HG03135 (cell line): ENCODE measurements around the gene ELL.

Source experiments
- ATAC-seq: cut with Tn5 transposase; IDR thresholded peaks from one replicate; pipeline ENCODE4 v1.9.1; 2021; ENCODE audit warnings: mild to moderate bottlenecking, moderate library complexity; ENCODE audit not compliant: unreplicated experiment

The ELL gene

DNA sequence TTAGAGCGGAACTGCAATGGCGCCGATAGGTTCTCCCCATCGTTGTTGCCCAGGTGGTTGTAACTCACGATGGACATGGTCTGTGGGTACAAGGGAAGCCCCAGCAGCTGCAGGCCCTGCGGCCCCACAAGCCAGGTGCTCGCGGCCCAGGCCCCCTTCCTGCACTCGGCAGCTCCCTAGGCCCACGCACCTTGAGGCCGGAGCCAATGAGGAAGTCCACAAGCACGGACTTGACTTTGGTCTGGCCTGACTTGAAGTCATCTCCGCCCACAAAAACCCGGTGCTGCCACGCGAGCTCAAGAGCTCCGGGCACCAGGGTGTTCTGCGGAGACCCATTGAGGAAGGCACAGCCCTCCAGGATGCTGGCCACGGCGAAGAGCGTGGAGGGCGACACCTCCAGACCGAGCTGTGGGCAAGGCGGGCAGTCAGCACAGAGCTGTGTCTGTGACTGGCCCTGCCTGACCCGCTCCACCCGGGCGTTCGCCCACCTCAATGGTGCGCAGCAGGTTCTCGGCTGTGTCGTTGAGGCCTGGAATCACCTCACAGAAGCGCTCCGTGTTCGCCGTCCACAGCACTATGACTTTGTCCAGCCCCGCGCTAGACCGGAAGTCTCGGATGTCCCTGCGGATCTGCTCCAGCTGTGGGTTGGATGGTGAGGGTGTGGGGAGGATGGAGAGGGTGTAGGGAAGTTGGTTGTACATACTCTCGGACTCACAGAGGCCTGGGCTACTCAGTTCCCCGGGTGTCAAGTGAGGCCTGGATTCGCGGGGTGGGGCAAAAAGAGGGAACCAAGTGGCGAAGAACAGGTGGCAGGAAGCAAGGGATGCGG, 85.8 kb downstream of the ELL start:
- no peak for ATAC-seq

DNA sequence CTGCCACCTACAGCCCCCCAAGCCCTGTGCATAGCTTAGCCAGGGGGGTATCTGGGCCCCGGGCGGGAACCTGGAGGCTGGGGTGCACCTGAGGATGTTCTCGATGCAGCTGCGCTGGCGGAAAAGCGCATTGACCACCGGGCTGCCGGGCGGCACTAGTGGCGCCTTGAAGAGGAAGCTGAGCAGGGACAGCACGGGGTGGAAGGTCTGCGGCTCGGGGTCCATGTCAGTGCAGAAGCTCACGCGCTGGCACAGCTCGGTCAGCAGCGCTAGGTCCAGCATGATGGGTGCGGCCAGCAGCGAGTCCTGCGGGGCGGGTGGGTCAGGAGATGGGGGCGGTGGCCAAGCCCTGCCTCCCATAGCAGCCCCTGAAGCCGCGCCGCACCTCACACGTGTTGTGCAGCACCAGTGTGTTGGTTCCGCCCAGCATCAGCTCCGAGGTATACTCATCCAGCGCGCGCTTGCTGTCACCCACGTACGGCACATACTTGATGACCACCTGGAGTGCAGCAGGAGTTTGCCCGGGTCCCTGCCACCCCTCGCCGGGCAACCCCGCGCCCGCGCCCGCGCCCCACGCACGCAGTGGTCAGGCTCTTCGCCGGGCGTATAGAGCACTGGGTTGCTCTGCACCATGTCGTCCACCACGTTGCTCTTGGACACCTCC, 86.6 kb downstream of the ELL start:
- no peak for ATAC-seq

DNA sequence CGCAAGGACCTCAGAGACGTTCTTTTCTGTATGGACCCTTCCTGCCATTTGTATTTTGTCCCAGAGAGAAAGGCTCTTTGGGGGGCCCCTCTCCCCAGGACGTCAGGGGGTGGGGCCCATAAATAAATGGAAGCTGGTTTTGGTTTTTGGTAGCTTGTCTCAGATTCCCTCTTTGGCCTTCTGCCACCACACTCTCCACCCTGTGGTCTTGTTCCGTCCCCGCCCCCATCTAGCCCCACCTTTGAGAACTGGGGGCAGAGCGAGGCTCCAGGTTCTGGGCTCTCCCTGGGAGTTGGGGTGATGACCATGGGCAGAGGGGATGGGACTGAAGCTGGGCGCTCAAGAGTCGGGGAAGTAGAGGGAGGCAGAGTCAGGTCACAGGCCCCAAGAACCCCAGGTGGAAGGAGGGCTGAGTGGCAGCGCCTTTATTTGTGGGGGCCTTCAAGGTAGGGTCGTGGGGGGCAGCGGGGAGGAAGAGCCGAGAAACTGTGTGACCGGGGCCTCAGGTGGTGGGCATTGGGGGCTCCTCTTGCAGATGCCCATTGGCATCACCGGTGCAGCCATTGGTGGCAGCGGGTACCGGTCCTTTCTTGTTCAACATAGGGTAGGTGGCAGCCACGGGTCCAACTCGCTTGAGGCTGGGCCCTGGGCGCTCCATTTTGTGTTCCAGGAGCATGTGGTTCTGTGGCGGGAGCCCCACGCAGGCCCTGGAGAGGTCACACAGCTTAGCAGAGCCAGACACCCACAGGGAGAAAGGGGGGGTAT, 87.3 kb downstream of the ELL start:
- ATAC-seq: no peak

DNA sequence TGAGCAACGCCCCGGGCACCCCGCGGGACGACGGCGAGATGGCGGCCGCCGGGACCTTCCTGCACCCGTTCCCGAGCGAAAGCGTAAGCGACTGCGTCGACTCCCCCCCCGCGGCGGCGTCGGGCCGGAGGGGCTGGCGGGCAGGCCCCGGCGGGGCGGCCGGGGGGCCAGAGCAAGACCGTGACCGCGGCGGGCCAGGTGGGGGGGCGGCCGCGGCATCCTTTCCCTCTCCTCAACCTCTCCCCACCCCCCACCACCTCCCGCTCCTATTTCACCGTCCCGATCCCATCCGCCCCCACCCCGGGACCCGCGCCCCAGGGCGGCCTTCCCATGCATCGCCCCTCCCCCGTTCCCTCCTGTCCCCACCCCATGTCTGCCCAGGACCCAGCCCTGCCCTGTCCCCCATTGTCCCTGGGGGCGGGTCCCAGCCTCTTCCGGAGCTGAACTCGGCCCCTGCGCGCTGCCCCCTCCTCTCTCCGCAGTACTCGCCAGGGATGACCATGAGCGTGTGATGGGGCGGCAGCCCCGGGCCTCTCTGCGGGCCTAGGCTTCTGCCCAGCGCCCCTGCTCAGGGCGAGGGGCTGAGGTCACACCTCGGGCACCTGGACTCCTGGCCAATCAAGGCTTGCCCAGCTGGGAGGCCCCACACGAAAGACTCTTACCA, 88.0 kb downstream of the ELL start:
- ATAC-seq: no peak

DNA sequence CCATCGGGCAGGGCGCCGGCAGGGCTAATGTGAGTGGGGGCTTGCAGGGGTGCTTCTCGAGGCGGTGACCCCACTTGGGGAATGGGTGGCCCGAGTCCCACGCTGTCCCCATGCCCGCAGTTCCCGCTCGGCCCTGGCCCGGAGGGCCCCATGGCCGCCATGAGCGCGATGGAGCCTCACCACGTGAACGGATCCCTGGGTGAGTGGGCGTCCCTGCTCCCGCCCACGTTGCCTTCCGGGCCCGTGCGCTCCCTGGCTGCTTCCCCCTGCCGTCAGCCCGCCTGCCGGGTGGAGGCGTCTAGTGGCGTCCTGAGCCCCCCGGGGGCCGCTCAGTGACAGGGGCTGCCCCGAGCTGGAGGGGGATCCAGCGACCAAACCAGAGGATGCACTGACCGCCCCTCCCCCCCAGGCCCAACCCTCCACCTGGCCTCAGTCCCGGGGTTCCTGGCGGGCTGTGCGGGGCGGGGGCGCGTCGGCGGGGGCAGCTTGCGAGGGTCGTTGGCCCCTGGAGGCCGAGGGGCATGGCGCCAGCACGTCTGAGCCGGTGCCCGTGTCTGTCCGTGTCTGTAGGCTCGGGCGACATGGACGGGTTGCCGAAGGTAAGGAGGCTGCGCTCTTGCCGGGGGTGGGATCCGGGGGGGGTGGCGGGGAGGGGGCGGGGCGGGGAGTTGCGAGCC, 88.7 kb downstream of the ELL start:
- no peak for ATAC-seq

DNA sequence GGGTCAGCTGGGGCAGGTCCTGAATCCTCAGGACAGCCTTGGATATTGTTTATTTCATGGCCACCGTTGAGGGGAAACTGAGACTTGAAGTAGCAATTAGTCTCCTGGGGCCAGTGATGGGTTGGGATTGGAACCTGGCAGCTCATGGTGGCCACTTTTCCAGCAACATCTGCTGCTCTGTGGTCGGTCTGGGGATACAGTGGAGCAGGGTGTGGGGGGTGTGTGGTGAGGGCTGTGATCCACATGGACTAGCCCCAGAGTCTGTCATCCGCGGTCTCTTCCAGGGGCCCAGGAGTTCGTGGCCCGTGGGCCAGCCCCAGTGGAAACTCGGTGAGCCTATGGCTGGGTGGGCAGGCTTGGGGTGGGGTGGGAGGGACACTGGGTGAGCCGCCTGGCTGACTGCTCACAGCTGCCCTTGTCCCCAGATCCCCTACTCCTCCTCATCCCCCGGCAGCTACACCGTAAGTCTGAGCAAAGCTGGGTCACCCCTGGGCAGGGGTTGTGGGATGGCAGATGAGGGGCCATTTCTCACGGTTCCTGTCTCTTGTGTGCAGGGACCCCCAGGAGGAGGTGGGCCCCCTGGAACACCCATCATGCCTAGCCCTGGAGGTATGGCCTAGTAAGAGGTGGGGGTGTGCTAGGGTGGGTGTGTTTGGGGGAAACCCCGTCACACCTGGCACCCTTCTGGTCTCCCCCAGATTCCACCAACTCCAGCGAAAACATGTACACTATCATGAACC, 89.4 kb downstream of the ELL start:
- no peak for ATAC-seq

DNA sequence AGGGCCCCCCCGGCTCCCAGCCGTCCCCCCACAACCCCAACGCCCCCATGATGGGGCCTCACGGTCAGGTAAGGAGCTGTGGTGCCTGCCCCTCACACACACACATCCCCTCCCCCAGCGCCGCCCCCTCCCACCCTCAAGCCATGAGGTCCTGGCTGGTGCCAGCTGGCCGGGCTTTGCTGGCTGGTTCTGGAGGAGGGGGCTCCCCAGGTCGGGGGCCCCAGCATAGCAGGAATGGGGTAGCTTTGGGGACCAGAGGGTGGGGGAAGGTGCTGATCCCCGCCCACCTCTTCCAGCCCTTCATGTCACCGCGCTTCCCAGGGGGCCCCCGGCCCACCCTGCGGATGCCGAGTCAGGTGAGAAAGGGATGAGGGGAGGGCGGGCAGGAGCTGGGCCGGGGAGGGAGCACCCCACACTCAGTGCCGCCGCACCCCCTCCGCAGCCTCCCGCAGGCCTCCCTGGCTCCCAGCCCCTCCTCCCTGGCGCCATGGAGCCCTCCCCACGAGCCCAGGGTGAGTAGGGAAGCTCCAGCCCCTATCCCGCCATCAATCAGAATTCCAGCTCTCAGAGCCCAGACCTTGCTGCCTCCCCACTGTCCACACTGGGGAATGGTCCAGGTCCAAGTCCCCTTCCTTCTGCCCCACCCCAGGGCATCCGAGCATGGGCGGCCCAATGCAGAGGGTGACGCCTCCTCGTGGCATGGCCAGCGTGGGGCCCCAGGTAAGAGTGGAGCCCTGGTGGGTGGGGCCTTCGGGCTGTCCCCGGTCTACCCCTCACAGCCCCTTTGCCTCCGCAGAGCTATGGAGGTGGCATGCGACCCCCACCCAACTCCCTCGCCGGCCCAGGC, 90.3 kb downstream of the ELL start:
- ATAC-seq: no peak

DNA sequence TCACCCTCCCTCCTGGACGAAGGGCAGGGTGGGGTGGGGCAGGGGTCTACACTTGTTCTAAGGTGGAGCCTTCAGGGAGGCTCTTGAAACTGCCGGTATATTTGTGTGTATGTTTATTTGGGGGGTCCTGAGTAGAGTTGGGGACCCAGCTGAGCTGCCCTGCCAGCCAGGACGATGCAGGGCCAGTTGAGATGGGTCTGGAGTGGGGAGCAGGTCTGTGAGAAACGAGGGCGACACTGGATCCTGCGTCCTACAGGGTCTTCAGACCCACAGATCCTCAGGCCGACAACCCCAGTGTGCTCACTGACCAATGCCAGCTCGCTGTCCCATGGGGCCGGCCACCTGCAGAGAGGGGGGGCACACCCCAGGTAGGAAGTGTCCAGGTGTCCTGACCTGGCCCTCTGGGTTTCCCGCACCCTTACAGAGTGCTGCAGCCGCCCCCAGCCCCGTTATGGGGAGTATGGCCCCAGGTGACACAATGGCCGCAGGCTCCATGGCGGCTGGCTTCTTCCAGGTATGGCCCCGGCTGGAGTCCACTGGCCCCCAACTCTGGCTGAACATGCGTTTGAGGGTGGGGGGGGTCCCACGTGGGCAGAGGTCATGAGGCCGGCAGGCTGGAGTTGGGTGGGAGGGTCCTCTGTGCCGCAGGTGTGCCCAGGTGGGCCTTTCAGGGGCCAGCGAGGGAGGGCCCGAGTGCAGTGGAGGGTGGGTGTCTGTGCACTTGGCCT, 91.3 kb downstream of the ELL start:
- ATAC-seq: no peak

DNA sequence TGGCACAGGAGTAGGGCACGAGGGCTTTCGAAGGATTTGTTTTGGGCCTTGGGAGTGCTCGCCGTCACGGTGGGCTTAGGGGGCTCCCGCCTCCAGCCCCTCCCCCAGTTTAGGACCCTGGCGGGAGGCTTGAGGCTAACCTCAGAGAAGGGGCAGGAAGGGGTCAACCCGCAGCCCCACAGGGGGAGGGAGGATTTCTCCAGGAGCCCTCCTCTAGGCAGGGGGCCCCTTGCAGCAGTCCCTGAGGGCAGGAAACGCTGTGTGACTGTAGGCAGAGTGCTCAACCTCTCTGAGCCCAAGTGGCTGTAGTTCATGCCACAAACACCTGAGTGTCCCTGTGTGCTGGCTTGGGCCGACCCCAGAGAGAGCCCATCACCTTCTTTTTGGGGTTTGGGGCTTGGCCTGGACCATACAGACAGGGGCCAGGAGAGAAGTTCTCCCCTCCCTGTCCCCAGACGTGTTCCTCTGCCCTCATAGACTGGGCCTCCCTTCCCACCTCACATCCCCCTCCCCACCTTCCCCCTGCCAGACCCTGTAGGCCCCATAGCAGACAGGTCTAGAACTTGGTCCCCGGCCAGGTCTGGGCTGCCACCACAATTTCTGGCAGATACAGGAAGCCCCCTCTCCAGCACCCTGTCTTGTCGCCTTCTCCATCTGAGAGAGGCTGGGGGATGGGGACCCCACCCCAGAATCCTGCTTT, 92.0 kb downstream of the ELL start:
- ATAC-seq: no peak

DNA sequence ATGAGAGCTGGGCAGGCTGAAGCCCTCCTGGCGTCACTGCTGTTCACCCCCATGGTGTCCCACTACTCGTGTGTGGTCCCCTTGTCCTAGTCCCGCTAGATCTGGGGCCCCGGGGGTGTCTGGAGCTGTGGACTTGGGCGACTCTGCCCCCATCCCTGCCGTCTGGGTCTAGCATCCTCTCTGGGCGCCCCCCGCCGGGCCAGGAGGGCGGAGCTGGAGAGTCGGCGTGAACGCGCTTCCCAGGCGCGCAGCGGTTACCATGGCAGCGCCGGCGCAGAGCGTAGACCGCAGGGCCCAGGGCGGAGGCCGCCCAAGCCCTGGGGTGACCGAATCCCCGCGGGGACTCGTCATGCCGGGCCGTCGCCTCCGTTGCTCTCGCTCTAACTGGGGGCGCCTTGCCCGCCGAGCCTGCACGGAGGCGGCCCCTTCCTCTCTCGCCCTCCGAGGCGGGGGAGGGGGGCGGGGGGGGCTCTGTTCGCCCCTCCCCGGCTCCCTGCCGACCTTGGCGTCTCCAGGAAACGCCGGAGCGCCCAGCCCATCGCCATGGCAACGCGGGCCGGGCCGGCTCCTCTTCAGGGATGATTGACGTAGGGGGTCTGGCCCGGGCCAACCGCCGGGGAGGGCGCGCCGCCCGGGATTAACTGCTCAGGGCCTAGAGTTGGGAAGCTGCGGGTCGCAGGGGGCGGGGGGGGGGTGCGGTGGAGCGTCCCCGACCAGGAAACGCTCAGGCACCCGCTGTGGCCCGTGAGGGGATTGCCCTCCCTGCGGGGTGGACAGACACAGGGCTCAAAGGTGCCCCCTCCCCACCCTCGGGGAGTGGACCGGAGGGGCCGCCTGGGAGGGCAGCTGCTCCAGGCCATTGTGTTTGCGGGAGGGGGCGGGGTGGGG, 92.8 kb downstream of the ELL start:
- peak; percentile 49 for ATAC-seq

DNA sequence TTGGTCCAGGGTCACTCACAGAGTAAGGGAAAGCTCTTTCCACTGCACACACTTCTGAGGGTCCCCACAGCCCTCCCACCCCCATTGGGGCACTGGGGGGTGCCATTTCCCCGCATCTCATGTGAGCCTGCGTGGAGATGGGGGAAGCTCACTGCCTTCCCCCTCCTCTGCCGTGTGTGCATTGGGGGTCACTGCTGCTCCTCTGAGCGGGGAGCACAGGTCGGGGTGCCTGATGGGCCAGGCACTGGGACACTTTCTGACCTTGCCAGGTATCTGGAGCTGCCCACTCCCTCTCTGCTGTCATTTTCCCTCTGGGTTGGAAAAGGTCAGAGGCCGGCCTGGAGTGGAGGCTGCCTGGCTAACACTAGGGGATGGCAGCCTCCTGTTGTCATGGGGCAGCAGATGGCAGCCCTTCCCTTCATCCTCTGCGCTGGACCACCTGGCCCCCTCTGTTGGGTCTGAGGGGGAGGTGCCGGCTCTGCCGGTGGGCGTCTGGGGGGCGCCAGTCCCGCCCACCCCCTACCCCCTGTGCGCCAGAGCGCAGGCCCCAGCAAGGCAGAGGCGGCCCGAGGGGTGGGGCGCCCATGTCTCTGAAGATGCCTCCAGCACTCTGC, 93.6 kb downstream of the ELL start:
- no peak for ATAC-seq

DNA sequence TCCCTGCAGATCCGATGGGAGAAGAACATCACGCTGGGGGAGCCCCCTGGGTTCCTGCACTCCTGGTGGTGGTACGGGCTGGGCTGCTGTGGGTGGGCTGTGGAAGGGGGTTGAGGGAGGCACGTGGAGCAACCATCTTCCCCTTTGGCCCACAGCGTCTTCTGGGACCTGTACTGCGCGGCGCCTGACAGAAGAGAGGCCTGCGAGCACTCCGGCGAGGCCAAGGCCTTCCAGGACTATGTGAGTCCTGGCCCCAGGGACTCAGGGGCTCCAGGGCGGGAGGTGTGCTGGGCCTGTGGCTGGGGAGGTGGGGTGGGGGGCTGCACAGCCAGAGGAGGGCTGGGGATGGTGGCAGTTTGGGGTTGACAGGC, 94.1 kb downstream of the ELL start:
- no peak for ATAC-seq

DNA sequence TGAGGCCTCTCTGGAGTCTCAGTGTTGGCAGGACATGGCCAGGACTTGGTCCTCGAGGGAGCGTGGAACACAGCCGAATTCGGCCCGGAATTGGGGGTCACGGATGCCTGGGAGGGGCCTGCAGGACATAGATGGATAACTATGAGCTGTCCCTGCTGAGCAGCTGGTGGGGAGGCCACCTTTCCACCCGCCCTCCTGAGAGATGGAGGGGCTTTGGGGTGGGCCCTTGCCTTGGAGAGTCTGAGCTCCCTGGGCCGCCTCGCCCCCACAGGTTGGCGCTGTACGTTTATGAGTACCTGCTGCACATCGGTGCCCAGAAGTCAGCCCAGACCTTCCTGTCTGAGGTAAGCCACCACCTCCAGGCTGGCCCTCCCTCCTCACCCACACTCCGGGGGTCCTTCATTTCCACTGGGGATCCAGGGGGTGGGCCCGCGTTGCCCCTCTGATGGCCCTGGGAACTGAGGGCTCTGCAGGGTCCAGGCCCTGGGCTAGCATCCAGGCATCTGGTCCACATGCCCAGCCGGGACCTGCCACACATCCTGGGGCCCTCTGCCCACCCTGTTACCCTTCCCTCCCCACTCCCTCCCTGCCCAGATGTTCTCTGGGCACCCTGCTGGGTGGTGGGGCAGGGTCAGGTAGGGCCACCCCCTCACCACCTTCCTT, 94.7 kb downstream of the ELL start:
- ATAC-seq: no peak

DNA sequence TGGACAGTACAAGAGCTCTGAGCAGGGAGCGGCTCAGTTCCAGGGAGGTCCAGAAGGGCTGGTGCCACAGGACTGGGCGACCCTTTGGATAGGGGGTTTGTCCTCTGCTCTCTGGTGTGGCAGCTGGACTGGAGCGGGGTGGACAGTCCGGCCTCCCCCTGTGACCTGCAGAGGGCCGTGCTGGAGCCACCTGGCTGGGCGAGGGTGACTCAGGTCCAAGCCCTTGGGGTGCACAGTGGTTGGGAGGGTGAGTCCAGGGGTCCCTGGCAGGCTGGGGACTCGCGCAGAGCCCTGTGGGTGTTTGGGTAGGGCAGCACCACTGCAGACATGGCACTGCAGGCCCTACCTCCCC, 95.5 kb downstream of the ELL start:
- no peak for ATAC-seq

DNA sequence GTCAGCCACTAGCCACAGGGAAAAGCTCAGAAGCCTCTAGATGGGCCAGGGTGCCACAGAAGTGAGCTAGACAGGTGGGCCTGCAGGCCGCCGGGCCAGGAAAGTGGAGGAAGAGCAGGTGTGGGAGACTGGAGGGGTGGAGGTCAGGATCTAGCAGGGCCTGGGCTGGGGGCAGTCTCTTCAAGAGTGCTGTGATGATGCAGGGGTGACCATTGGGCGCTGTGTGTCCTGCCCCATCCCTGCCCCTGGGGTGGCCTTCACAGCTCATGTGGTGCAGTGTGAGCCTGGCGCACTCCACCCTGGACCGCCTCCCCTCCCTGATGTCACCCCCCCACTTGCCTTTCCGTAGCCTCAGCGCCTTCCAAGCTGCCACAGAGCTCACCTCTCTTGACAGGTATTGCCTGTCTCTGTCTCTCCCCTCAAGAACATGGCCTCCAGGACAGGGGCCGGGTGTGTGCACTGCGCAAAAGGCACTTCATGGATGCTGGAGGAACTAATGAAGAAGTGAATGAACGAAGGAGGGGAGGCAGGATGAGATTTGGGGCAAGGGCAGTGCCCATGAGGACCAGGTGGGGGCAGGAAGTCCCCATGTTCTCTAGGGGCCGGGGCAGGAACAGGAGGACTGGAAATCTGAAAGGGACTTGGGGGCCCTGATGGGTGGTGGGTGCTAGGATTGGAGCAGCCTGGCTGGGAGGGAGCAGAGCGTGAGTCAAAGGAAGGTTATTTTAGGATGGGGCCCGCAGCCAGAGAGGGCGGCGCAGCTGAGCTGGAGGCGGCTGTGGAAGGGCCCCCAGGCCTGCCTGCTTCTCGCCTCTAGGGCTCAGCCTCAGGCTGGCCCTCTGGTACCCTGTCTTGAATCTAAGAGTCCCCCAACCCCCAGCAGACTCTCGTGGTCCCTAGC, 96.1 kb downstream of the ELL start:
- no peak for ATAC-seq
